GM12875 (cell line): ENCODE data around the gene TXLNA.

Experiments used
- H3K4me3 ChIP-seq: one replicate; pipeline ENCODE4 v1.5.1; 2011; ENCODE audit warnings: low read depth, low read length, control low read depth
- TF ChIP-seq, protein P1 (sequence below): IDR thresholded peaks from 2 replicates; pipeline ENCODE4 v1.5.1; 2011; ENCODE audit warnings: low read depth, mild to moderate bottlenecking, control low read depth, inconsistent platforms, low read length, moderate library complexity, borderline replicate concordance; ENCODE audit not compliant: insufficient read depth

Gene TXLNA

DNA sequence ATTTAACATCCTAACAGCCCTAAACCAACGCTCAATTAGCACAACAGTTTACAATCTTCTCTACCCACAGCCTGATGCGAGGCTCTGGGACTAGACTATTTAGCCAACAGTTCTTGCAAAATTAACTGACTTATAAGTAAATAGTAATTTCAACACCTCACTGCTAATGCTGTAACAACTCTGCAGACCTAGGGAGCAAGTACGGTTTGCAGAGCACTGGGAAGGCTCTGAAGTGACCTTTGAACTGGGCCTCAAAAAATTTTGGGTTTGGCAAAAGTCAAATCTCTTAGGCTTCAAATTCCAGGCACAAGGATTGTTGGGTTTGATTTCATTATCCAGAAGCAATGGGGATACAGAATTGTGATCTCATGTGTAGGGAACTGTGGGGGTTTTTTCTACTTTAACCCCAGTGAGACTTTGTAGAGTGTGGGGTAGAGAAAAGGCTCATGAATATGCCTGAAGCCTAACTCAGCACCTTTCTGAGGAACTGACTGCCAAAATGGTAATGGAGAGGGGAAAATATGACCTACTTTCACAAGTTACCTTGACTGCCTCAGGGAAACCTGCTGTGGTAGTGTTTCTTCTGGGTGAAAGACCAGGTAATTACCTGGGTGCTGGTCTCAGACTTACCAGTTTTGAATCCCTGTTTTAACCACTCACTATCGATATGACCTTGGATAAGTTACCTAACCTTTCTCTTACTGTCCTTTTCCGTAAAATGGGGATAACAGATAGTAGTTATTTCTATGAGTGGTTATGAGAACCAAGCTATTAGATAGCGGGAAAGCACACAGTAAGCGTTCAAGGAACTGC, 889 bp upstream of the TXLNA start:
- H3K4me3 ChIP-seq = peak overlapping the region; percentile 87
- TF ChIP-seq, protein P1, sequence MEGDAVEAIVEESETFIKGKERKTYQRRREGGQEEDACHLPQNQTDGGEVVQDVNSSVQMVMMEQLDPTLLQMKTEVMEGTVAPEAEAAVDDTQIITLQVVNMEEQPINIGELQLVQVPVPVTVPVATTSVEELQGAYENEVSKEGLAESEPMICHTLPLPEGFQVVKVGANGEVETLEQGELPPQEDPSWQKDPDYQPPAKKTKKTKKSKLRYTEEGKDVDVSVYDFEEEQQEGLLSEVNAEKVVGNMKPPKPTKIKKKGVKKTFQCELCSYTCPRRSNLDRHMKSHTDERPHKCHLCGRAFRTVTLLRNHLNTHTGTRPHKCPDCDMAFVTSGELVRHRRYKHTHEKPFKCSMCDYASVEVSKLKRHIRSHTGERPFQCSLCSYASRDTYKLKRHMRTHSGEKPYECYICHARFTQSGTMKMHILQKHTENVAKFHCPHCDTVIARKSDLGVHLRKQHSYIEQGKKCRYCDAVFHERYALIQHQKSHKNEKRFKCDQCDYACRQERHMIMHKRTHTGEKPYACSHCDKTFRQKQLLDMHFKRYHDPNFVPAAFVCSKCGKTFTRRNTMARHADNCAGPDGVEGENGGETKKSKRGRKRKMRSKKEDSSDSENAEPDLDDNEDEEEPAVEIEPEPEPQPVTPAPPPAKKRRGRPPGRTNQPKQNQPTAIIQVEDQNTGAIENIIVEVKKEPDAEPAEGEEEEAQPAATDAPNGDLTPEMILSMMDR = no peak

DNA sequence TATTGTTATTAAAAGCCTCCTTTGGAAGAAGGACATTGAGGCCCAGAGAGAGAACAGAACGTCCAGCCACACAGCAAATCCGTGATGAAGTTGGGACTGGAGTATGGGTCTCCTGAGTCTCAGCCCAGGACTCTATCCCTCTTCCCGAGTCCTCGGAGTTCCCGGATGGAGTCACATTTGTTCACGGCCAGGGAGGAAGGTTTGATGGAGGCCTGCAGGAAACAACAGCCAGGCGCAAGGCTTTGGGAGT, 357 bp upstream of the TXLNA start:
- TF ChIP-seq, protein P1 = no peak
- peak overlapping the region; percentile 87 for H3K4me3 ChIP-seq

DNA sequence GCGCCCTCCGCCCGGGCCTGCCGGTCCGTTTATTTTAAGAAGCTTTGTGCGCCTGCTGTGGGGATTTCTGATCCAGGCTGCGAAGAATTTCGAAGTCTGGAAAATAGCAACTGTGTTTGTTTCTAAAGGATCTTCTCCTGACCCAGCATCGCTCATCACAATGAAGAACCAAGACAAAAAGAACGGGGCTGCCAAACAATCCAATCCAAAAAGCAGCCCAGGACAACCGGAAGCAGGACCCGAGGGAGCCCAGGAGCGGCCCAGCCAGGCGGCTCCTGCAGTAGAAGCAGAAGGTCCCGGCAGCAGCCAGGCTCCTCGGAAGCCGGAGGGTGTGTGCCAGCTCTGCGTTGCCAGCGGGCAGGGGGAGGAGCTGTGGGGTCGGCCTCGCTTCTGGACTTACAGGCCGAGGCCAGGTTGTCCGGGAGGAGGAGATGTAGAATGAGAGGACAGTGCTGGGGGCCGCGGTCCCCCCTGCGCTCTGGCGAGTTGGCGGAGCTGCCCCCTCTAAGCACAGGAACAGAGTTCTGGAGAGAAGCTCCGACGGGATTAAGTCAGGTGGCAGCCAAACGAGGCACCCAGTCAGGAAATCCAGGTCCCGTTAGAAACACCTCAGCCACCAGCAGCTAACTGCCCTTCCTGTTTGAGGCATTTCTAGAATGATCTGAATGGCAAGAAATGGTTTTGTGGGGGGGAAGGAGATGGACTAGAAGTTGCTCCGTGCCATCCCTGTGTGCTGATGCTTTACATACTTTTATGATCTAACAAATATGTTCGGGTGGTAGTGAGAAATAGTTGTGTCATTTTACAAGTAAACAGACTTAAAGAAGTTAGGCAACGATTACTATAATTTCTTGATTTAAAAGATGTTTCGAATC, 948 bp downstream of the TXLNA start:
- TF ChIP-seq, protein P1 = no peak
- peak overlapping the region; percentile 87 for H3K4me3 ChIP-seq

DNA sequence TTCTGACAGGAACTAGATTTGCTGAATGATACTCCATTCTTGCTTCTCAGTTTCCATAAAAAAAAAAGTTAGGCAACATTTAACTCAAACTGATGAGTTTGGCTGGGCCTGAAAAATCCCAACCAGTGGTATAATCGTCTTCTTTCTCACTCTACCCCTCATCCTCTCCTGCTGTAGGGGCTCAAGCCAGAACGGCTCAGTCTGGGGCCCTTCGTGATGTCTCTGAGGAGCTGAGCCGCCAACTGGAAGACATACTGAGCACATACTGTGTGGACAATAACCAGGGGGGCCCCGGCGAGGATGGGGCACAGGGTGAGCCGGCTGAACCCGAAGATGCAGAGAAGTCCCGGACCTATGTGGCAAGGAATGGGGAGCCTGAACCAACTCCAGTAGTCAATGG, 1.6 kb downstream of the TXLNA start:
- H3K4me3 ChIP-seq = peak overlapping the region; percentile 87

DNA sequence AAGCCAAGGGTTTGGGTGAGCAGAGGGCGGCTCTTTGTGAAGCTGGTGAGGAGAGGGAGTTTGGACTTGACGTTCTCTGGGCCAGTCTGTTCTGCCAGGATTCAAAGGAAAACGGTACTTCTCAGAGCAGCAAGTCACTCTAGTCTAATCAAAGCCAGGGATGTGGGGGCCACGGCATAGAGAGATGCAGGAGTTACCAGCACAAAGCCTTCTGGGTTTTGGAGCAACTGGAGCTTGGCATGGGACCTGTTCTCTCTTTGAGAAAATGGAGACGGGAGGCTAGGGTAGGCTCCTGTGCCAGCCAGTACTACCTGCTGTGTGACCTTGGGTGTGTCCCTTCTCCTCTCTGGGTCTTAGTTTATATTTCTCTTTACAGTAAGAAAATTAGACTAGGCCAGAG, 2.1 kb downstream of the TXLNA start:
- peak overlapping the region; percentile 12 for H3K4me3 ChIP-seq

More for the DNA sequence above, 1.6 kb downstream of the TXLNA start:
- TF ChIP-seq, protein P1 = no peak

DNA sequence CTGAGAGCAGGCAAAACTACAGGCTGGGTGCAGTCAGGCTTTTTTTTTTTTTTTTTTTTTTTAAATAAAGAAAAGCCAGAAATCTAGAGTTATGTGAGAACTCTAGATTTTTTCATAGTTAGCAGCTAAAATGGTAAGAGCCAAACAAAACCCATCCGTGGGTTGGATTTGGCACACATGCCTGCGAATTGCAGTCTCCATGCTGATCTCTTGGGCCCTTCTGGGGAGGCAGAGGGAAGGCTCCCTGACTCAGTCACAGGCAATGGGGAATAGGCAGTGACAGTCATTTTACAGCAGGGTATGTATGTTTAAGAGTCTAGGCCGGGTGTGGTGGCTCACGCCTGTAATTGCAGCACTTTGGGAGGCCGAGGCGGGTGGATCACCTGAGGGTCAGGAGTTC, 2.6 kb downstream of the TXLNA start:
- no peak overlapping the region for H3K4me3 ChIP-seq
- TF ChIP-seq, protein P1 = no peak

More for the DNA sequence above, 2.1 kb downstream of the TXLNA start:
- TF ChIP-seq, protein P1 = no peak
